Measurements from ENCODE around the gene LSS. TPM values are rescaled to one million over a fixed set of nuclear protein-coding genes. Genes with fewer than 3 reads are reported as not detected.
"Not testable (repeated sequence)": the region's sequence is repeated elsewhere in the genome, so short reads cannot be mapped to it uniquely, and the experiment has no call there.

The LSS gene
- polyA plus RNA-seq, 2 donors = 41.9 to 57.6 TPM

- Histone ChIP-seq H3K9me3 (ENCODE audit: control insufficient read depth in 2 of 2, insufficient read depth in 1 of 2, low read depth in 1 of 2, low read length in 1 of 2) (no peaks in the 10 kb centered on the region), H3K36me3 (ENCODE audit: control insufficient read depth in 2 of 2, insufficient read depth in 2 of 2, low read length in 1 of 2) (peaks cover 6 to 12% of the 10 kb centered on the region in 2 donors), H3K27ac (ENCODE audit: low read depth in 2 of 2, low read length in 1 of 2) (no peak overlapping the region), H3K4me1 (ENCODE audit: control insufficient read depth in 2 of 2, insufficient read depth in 2 of 2, low read length in 1 of 2) (no peaks in the 10 kb centered on the region), H3K27me3 (ENCODE audit: control insufficient read depth in 1 of 2, insufficient read depth in 2 of 2, low read length in 2 of 2) (no peaks in the 10 kb centered on the region), H3K4me3 (ENCODE audit: low read depth in 1 of 2, low read length in 2 of 2) (no peak overlapping the region)
- 53 to 77% methylated on average over 5 of the region's 5 CpGs for WGBS, 2 donors
These were observed 5.9 kb upstream of the LSS start for GRCh38 chr21:46234436-46234950.

- Histone ChIP-seq H3K36me3 (ENCODE audit: control insufficient read depth in 2 of 2, insufficient read depth in 2 of 2, low read length in 1 of 2) (peaks cover 0 to 8% of the 10 kb centered on the region in 2 donors), H3K4me1 (ENCODE audit: control insufficient read depth in 2 of 2, insufficient read depth in 2 of 2, low read length in 1 of 2) (peaks cover 0 to 14% of the 10 kb centered on the region in 2 donors), H3K27me3 (ENCODE audit: control insufficient read depth in 1 of 2, insufficient read depth in 2 of 2, low read length in 2 of 2) (no peaks in the 10 kb centered on the region), H3K9me3 (ENCODE audit: control insufficient read depth in 2 of 2, insufficient read depth in 1 of 2, low read depth in 1 of 2, low read length in 1 of 2) (no peaks in the 10 kb centered on the region), H3K27ac (ENCODE audit: low read depth in 2 of 2, low read length in 1 of 2) (peak overlapping the region in 1 of 2 donors; percentile 47), H3K4me3 (ENCODE audit: low read depth in 1 of 2, low read length in 2 of 2) (peak overlapping the region in 1 of 2 donors; percentile 76)
- 83 to 88% methylated on average over 6 of the region's 6 CpGs for WGBS, 2 donors
These were observed 1.3 kb upstream of the LSS start for GRCh38 chr21:46229923-46230260.

GRCh38 chr21:46229133-46229922 lies 754 bp upstream of the LSS start:
- H3K4me3 ChIP-seq (ENCODE audit: low read depth in 1 of 2, low read length in 2 of 2) = peak overlapping the region; percentile 61 to 76
- H3K27ac ChIP-seq (ENCODE audit: low read depth in 2 of 2, low read length in 1 of 2) = peak overlapping the region; percentile 46 to 47
- H3K27me3 ChIP-seq (ENCODE audit: control insufficient read depth in 1 of 2, insufficient read depth in 2 of 2, low read length in 2 of 2) = no peaks in the 10 kb centered on the region
- no peaks in the 10 kb centered on the region for H3K9me3 ChIP-seq (ENCODE audit: control insufficient read depth in 2 of 2, insufficient read depth in 1 of 2, low read depth in 1 of 2, low read length in 1 of 2)
- peaks cover 0 to 14% of the 10 kb centered on the region in 2 donors for H3K4me1 ChIP-seq (ENCODE audit: control insufficient read depth in 2 of 2, insufficient read depth in 2 of 2, low read length in 1 of 2)
- peaks cover 0 to 6% of the 10 kb centered on the region in 2 donors for H3K36me3 ChIP-seq (ENCODE audit: control insufficient read depth in 2 of 2, insufficient read depth in 2 of 2, low read length in 1 of 2)
- 3 to 4% methylated on average over 53 to 71 of the region's 72 CpGs for WGBS, 2 donors

- Histone ChIP-seq H3K27ac (ENCODE audit: low read depth in 2 of 2, low read length in 1 of 2) (peak overlapping the region; percentile 87 to 95), H3K9me3 (ENCODE audit: control insufficient read depth in 2 of 2, insufficient read depth in 1 of 2, low read depth in 1 of 2, low read length in 1 of 2) (no peaks in the 10 kb centered on the region), H3K4me3 (ENCODE audit: low read depth in 1 of 2, low read length in 2 of 2) (peak overlapping the region; percentile 91 to 96), H3K4me1 (ENCODE audit: control insufficient read depth in 2 of 2, insufficient read depth in 2 of 2, low read length in 1 of 2) (peaks cover 0 to 14% of the 10 kb centered on the region in 2 donors), H3K27me3 (ENCODE audit: control insufficient read depth in 1 of 2, insufficient read depth in 2 of 2, low read length in 2 of 2) (no peaks in the 10 kb centered on the region), H3K36me3 (ENCODE audit: control insufficient read depth in 2 of 2, insufficient read depth in 2 of 2, low read length in 1 of 2) (peaks cover 0 to 9% of the 10 kb centered on the region in 2 donors)
- WGBS, 2 donors = 1 to 3% methylated on average over 20 of the region's 20 CpGs
These were observed 696 bp downstream of the LSS start for GRCh38 chr21:46227811-46228344.

- Histone ChIP-seq H3K4me3 (ENCODE audit: low read depth in 1 of 2, low read length in 2 of 2) (peak overlapping the region; percentile 91 to 96), H3K9me3 (ENCODE audit: control insufficient read depth in 2 of 2, insufficient read depth in 1 of 2, low read depth in 1 of 2, low read length in 1 of 2) (no peaks in the 10 kb centered on the region), H3K4me1 (ENCODE audit: control insufficient read depth in 2 of 2, insufficient read depth in 2 of 2, low read length in 1 of 2) (peaks cover 0 to 14% of the 10 kb centered on the region in 2 donors), H3K27me3 (ENCODE audit: control insufficient read depth in 1 of 2, insufficient read depth in 2 of 2, low read length in 2 of 2) (no peaks in the 10 kb centered on the region), H3K27ac (ENCODE audit: low read depth in 2 of 2, low read length in 1 of 2) (peak overlapping the region; percentile 45 to 83), H3K36me3 (ENCODE audit: control insufficient read depth in 2 of 2, insufficient read depth in 2 of 2, low read length in 1 of 2) (peaks cover 0 to 11% of the 10 kb centered on the region in 2 donors)
- WGBS, 2 donors = 35% methylated on average over 4 of the region's 4 CpGs
These were observed 1.5 kb downstream of the LSS start for GRCh38 chr21:46226920-46227599.

- H3K27me3 ChIP-seq (ENCODE audit: control insufficient read depth in 1 of 2, insufficient read depth in 2 of 2, low read length in 2 of 2) = no peaks in the 10 kb centered on the region
- peaks cover 0 to 18% of the 10 kb centered on the region in 2 donors for H3K36me3 ChIP-seq (ENCODE audit: control insufficient read depth in 2 of 2, insufficient read depth in 2 of 2, low read length in 1 of 2)
- 79 to 80% methylated on average over 1 of the region's 1 CpG for WGBS, 2 donors
- H3K9me3 ChIP-seq (ENCODE audit: control insufficient read depth in 2 of 2, insufficient read depth in 1 of 2, low read depth in 1 of 2, low read length in 1 of 2) = no peaks in the 10 kb centered on the region
- peaks cover 0 to 14% of the 10 kb centered on the region in 2 donors for H3K4me1 ChIP-seq (ENCODE audit: control insufficient read depth in 2 of 2, insufficient read depth in 2 of 2, low read length in 1 of 2)
- no peak overlapping the region for H3K4me3 ChIP-seq (ENCODE audit: low read depth in 1 of 2, low read length in 2 of 2)
- H3K27ac ChIP-seq (ENCODE audit: low read depth in 2 of 2, low read length in 1 of 2) = no peak overlapping the region
These were observed 2.4 kb downstream of the LSS start for GRCh38 chr21:46226146-46226545.

- Histone ChIP-seq H3K36me3 (ENCODE audit: control insufficient read depth in 2 of 2, insufficient read depth in 2 of 2, low read length in 1 of 2) (peaks cover 5 to 39% of the 10 kb centered on the region in 2 donors), H3K4me1 (ENCODE audit: control insufficient read depth in 2 of 2, insufficient read depth in 2 of 2, low read length in 1 of 2) (peaks cover 0 to 14% of the 10 kb centered on the region in 2 donors)
- H3K27me3 ChIP-seq (ENCODE audit: control insufficient read depth in 1 of 2, insufficient read depth in 2 of 2, low read length in 2 of 2); H3K27ac ChIP-seq (ENCODE audit: low read depth in 2 of 2, low read length in 1 of 2); H3K9me3 ChIP-seq (ENCODE audit: control insufficient read depth in 2 of 2, insufficient read depth in 1 of 2, low read depth in 1 of 2, low read length in 1 of 2); H3K4me3 ChIP-seq (ENCODE audit: low read depth in 1 of 2, low read length in 2 of 2): not testable (repeated sequence)
- 93 to 94% methylated on average over 18 of the region's 18 CpGs for WGBS, 2 donors
These were observed 4.9 kb downstream of the LSS start for GRCh38 chr21:46223661-46224060.

- H3K4me3 ChIP-seq (ENCODE audit: low read depth in 1 of 2, low read length in 2 of 2) = no peak overlapping the region
- H3K27ac ChIP-seq (ENCODE audit: low read depth in 2 of 2, low read length in 1 of 2) = no peak overlapping the region
- H3K27me3 ChIP-seq (ENCODE audit: control insufficient read depth in 1 of 2, insufficient read depth in 2 of 2, low read length in 2 of 2) = no peaks in the 10 kb centered on the region
- no peaks in the 10 kb centered on the region for H3K9me3 ChIP-seq (ENCODE audit: control insufficient read depth in 2 of 2, insufficient read depth in 1 of 2, low read depth in 1 of 2, low read length in 1 of 2)
- 87 to 89% methylated on average over 7 of the region's 7 CpGs for WGBS, 2 donors
- H3K4me1 ChIP-seq (ENCODE audit: control insufficient read depth in 2 of 2, insufficient read depth in 2 of 2, low read length in 1 of 2) = peaks cover 0 to 14% of the 10 kb centered on the region in 2 donors
- peaks cover 5 to 39% of the 10 kb centered on the region in 2 donors for H3K36me3 ChIP-seq (ENCODE audit: control insufficient read depth in 2 of 2, insufficient read depth in 2 of 2, low read length in 1 of 2)
These were observed 5.4 kb downstream of the LSS start for GRCh38 chr21:46223217-46223616.

GRCh38 chr21:46222436-46223116 lies 6.0 kb downstream of the LSS start:
- Histone ChIP-seq H3K27me3 (ENCODE audit: control insufficient read depth in 1 of 2, insufficient read depth in 2 of 2, low read length in 2 of 2) (no peaks in the 10 kb centered on the region), H3K36me3 (ENCODE audit: control insufficient read depth in 2 of 2, insufficient read depth in 2 of 2, low read length in 1 of 2) (peaks cover 7 to 42% of the 10 kb centered on the region in 2 donors), H3K4me1 (ENCODE audit: control insufficient read depth in 2 of 2, insufficient read depth in 2 of 2, low read length in 1 of 2) (peaks cover 0 to 14% of the 10 kb centered on the region in 2 donors), H3K4me3 (ENCODE audit: low read depth in 1 of 2, low read length in 2 of 2) (no peak overlapping the region), H3K27ac (ENCODE audit: low read depth in 2 of 2, low read length in 1 of 2) (no peak overlapping the region), H3K9me3 (ENCODE audit: control insufficient read depth in 2 of 2, insufficient read depth in 1 of 2, low read depth in 1 of 2, low read length in 1 of 2) (no peaks in the 10 kb centered on the region)
- WGBS, 2 donors = 79 to 82% methylated on average over 11 of the region's 11 CpGs
